Hippocampal formation (tissue), 2 donors: ENCODE data around the gene TRPV4.

Source experiments
- DNase-seq, 2 donors: peaks; one replicate each; lab custom pipeline; 2025; lab: John Stamatoyannopoulos, UW

Gene TRPV4

DNA sequence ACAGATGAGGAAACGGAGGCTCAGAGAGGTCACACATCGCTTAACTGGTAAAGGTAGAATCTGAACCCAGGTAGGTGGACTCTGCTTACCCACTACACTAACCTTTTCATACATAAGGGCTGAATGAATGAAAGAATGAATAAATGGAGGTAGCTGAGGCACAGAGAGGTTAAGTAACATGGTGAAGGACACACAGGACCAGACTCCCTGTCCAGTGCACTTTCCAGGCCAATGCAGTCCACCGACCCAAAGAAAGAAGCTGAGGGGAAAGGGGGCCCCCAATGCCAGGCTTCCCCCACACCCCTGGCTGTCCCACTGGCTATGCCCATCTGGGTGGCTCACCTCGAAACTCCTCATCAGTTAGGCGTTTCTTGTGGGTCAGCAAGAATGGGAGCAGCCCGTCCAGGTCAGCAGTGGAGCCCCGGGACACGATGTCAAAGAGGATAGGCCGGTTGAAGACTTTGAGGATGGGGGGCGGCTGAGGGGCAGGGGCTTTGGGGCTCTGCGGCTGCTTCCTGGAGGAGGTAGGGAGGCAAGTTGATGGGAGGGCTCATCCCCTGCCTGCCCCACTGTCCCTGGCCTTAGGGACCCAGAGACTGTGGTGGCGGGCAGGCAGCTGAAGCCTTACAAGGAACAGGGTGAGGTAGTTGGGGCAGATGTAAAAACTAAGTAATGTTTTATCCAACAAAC is 25.1 kb downstream of the TRPV4 start:
- DNase-seq = no peak

DNA sequence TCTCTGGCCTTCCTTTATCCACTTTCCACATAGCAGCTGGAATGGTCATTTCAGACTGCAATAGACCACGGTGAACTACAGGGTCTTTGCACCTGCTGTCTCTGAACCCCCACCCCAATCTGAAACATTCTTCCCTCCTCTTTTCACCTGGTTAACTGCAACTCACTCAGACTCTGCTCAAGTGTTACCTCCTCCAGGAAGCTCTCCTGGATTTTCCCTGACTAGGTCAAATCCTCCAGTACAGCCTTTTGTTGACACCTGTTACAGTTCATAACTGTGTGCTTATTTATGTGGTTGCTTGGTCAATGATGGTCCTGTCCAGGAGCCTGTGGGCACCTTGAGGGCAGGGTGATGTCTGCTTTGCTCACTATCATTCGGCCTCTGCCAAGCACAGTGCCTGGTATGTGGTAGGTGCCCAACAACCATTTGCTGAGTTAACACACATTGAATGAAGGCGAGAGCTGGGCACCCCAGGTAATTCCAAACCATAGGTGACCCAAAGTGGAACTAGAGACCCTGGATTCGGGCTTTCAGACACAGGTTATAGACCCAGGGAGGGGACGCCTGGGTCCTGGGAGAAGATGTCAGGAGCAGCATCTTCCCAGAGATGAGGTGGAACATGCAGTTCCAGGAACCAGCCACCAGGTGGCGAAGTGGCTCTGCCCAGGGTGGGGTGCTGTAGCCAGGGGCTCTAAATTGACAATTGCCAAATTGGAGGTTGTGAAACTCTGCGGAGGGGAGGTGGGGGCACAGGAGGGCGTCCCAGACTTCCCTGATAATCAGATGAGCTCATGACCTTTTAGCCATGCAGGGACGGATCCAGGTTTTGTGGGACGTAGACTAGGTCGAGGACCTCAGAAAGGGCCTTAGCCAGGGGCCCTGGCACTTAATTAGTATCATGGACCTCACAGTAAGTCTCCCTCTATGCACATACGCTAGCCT is 28.1 kb downstream of the TRPV4 start:
- DNase-seq = peak in 1 of 2 donors; percentile 64

- no peak for DNase-seq
Observed at GRCh38 chr12:109803678-109804077, 29.5 kb downstream of the TRPV4 start.

- DNase-seq = no peak
Observed at GRCh38 chr12:109802828-109803227, 30.4 kb downstream of the TRPV4 start.

GRCh38 chr12:109800536-109800935 is 32.7 kb downstream of the TRPV4 start:
- no peak for DNase-seq

DNA sequence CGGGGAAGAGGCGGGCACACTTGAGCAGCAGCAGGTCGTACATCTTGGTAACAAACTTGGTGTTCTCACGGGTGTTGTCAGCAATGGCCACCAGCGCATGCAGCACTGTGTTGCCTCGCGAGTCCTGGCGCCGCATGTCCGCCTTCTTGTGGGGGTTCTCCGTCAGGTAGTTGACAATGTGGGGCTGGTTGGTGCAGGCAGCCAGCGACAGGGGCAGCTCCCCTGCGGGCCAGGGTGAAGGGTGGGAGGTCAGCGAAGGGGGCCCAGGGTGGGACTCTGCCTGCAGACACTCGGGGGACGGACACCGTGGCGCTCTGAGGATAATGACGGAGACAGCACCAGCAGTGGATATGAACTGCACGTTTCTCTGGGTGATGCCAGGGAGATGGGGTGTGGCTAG is 34.5 kb downstream of the TRPV4 start:
- DNase-seq = no peak

DNA sequence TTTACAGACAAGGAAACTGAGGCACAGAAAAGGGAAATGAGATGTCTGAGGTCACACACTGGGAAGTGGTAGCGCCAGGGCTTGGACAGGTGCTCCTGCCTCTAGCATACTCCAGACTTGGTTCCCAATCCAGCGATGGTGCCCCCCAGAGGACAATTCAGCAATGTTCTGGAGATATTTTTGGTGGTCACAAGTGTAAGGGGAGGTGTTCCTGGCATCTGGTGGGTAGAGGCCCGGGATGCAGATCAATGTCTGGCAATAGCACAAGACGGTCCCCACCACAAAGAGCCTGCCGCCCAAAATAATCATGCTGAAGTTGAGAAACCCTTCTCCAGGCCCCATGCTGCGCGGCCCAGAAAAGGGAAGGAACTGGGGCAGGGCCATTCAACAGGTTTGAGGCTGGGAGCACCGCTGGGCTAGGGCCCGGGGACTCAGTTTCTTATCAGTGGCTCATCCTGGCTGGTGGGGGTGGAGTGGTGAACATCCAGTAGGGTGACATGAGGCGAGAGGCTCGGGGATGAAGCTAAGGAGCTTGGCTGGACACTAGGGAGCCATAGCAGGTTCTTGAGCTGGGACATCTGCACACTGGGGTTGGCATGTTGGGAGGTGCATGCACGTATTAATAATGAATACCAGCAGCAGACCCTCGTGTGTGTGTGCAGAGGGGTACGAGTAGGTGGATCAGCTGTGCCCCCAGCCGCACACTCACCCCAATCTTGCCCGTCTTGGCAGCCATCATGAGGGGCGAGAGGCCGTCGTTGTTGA is 35.1 kb downstream of the TRPV4 start:
- no peak for DNase-seq

DNA sequence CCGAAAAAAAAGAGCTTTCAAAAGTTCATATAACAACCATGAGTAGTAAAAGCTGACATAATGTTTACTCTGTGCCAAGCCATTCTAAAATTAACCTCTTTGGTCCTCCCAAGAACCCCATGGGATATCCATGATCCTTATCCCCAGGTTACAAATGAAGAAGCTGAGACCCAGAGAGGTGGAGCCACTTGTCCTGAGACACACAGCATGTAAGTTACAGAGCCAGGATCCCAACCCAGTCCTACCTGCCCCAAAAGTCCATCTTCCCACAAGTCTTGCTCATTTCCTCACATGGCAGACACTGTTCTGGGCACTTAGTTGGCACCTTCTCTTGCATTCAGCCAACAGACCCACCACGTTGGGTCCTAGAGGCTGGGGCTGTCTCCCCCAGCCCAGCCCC is 37.1 kb downstream of the TRPV4 start:
- DNase-seq = no peak

DNA sequence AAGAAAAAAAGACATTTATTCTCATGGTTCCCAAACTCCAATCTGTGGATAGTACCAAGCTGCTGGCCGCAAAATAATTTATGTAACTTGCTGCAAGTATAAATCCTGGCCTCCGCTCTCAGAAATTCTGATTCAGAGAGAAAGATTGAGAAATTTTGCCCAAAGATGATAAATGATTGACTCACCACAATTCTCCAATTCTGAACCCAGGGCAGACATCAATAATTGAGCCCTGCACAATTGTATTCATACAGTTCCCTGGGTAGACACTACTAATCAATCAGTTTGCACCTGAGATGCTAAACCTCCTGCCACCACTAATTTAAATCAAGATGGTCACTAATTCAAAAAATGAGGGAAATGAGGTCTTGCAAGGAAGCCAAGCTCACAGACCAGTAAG is 38.2 kb downstream of the TRPV4 start:
- DNase-seq = no peak

GRCh38 chr12:109793826-109794501 is 39.2 kb downstream of the TRPV4 start:
- no peak for DNase-seq

DNA sequence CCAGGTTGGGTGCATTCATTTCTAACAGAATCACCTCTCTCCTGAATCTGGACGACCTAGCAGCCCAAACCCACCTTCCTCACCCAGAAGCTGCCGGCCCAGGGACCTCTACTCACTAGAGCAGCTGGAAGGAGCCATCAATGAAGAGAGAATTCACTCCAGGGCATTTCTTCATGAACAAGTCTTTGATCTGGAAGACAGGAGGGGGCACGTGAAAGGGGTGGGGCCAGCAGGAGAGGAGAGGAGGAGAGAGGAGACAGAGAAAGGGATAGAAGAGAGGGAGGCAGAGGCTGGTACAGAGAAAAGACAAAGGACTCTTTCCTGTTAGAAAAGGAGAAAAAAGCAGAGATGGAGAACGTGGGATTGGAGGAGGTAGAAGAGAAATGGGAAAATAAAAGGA is 39.8 kb downstream of the TRPV4 start:
- no peak for DNase-seq

DNA sequence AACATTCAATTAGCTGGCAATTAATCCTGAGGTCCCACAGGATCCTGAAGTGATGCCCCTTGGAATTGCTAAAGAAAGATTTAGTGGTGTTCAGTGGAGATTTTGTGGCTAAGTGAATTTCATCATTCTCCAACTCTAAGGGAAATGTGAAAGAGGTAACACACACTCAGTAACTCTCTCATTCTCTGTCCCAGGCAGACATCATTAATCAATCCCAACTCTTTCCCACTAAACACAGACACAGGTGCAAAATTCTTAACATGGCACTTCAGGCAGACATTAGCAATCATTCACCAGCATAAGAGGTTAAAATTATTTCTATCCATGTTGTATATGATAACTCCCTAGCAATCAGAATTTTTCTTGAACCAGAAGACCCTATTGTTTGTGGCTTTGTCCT is 40.2 kb downstream of the TRPV4 start:
- DNase-seq = no peak

GRCh38 chr12:109789526-109790048 is 43.6 kb downstream of the TRPV4 start:
- no peak for DNase-seq

DNA sequence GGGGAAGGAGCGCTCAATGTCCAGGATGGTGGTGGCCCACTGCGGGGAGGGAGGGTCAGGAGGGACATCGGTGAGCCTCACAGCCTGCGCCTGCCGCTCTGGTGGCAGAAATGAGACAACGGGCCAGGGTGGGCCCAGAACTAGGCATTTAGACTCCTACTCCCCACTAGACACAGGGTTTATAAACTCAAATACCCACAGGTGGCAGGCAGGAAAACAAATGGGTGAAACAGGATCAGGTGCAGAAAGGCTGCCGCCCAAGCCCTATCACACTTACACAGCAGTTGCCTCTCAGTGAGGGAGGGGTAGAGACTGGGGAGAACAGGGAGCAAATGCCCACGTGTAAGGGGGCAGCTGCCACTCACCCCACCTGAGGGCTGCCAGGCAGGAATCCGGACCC is 46.4 kb downstream of the TRPV4 start:
- DNase-seq = no peak

DNA sequence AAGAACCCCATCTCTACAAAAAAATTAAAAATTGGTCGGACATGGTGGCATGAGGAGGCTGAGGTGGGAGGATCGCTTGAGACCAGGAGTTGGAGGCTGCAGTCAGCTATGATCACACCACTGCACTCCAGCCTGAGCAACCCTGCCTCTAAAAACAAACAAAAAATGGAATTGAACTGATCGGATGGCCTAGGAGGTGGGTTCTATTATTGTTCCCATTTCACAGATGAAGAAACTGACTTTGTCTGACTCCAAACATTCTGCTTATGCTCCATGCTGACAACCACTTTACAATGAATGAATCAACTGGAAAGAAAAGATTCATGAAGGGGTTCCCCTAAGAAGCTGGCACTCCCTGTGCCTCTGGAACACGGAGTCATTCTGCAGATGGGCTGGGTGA is 47.3 kb downstream of the TRPV4 start:
- DNase-seq = no peak

DNA sequence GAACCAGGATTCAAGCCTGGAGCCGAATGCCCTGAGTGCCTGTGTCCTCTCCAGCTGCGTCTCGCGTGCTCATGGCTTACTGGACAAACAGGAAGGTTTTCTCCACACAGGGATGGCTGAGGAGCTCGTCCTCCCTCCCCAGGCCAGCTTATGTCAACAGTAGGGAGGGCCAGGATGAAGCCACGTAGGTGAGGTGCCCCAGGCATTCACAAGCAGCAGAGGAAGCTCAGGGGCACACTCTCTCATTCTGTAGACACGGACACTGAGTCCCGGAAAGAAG is 49.3 kb downstream of the TRPV4 start:
- DNase-seq = no peak

GRCh38 chr12:109783135-109783964 is 49.8 kb downstream of the TRPV4 start:
- DNase-seq = no peak

GRCh38 chr12:109782326-109782703 is 50.9 kb downstream of the TRPV4 start:
- DNase-seq = no peak

DNA sequence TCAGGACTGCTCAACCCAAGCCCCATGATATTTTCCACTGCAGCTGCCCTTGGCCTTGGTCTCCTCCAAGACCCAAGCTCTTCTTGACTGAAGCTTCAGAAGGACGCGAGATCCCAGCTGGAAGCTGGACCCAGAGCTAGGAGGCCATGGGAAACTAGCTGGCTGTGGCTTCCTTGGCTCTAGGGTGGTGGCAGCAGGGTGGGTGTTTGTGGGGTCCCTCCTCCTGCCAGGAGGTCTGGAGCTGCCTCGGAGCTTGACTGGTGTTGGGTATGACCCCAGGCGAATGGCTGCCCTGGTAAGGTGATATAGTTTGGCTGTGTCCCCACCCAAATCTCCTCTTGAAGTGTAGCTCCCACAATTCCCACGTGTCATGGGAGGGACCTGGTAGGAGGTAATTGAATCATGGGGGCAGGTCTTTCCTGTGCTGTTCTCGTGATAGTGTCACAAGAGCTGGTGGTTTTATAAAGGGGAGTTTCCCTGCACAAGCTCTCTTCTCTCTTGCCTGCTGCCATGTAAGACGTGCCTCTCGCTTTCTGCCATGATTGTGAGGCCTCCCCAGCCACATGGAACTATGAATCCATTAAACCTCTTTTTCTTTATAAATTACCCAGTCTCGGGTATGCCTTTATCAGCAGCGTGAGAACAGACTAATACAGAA is 51.4 kb downstream of the TRPV4 start:
- DNase-seq = no peak

DNA sequence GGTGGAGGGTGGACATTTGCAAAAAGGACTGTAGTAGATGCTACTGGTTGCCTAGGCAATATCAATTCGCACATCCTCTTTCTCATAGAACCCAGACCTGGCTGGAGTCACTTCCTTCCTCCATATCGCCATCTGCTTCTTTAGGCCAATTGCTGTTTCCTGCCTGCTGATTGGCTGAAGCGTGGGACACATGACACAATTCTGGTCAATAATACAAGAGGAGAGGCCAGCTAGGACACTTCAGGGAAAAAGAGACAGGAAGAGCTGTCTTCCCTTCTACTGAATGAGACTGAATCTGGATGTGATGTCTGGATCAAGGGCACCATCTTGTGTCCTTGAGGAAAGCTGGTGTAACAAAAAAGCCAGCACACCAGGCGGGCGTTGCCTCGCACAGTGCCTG is 53.8 kb downstream of the TRPV4 start:
- no peak for DNase-seq

GRCh38 chr12:109778684-109779083 is 54.5 kb downstream of the TRPV4 start:
- DNase-seq = no peak
